GM21619 (cell line): ENCODE measurements around the gene VEGFC.

Source experiments
- ATAC-seq: cut with Tn5 transposase; IDR thresholded peaks from one replicate; pipeline ENCODE4 v1.9.1; 2021; ENCODE audit not compliant: unreplicated experiment

The VEGFC gene

GRCh38 chr4:176799653-176800052 is 6.9 kb upstream of the VEGFC start:
- no peak for ATAC-seq

GRCh38 chr4:176798540-176798939 is 5.8 kb upstream of the VEGFC start:
- no peak for ATAC-seq

GRCh38 chr4:176795441-176795840 is 2.7 kb upstream of the VEGFC start:
- no peak for ATAC-seq

GRCh38 chr4:176794651-176795050 is 1.9 kb upstream of the VEGFC start:
- no peak for ATAC-seq

GRCh38 chr4:176794151-176794550 is 1.4 kb upstream of the VEGFC start:
- ATAC-seq, result no peak

- ATAC-seq, result no peak
Measured at GRCh38 chr4:176793060-176793605, 411 bp upstream of the VEGFC start.

GRCh38 chr4:176791591-176792325 is 964 bp downstream of the VEGFC start:
- ATAC-seq, result peak; percentile 20

- no peak for ATAC-seq
Measured at GRCh38 chr4:176790398-176790797, 2.3 kb downstream of the VEGFC start.

GRCh38 chr4:176789955-176790354 is 2.8 kb downstream of the VEGFC start:
- ATAC-seq, result peak; percentile 51

- ATAC-seq, result no peak
Measured at GRCh38 chr4:176788971-176789370, 3.8 kb downstream of the VEGFC start.

- no peak for ATAC-seq
Measured at GRCh38 chr4:176788248-176788647, 4.5 kb downstream of the VEGFC start.

- no peak for ATAC-seq
Measured at GRCh38 chr4:176784816-176785215, 7.9 kb downstream of the VEGFC start.

- ATAC-seq, result no peak
Measured at GRCh38 chr4:176782794-176783193, 9.9 kb downstream of the VEGFC start.

GRCh38 chr4:176782191-176782590 is 10.5 kb downstream of the VEGFC start:
- ATAC-seq, result no peak

GRCh38 chr4:176781739-176782100 is 11.0 kb downstream of the VEGFC start:
- ATAC-seq, result no peak

- ATAC-seq, result no peak
Measured at GRCh38 chr4:176780995-176781738, 11.6 kb downstream of the VEGFC start.

- ATAC-seq, result no peak
Measured at GRCh38 chr4:176779421-176779820, 13.3 kb downstream of the VEGFC start.

- no peak for ATAC-seq
Measured at GRCh38 chr4:176778491-176778890, 14.2 kb downstream of the VEGFC start.

- no peak for ATAC-seq
Measured at GRCh38 chr4:176778063-176778462, 14.7 kb downstream of the VEGFC start.

- ATAC-seq, result no peak
Measured at GRCh38 chr4:176775338-176775737, 17.4 kb downstream of the VEGFC start.

GRCh38 chr4:176774852-176775251 is 17.9 kb downstream of the VEGFC start:
- no peak for ATAC-seq

- no peak for ATAC-seq
Measured at GRCh38 chr4:176769514-176769913, 23.2 kb downstream of the VEGFC start.
